HT1080 (cell line): ENCODE results near the gene PSMB9. TPM values are rescaled to one million over a fixed set of nuclear protein-coding genes. Genes with fewer than 3 reads are reported as not detected.
"Not testable (repeated sequence)": the region's sequence is repeated elsewhere in the genome, so short reads cannot be mapped to it uniquely, and the experiment has no call there.

Experiments used
- DNase-seq: peaks from one replicate; pipeline ENCODE4 v3.0.0-alpha.2; 2015; ENCODE audit warnings: low read depth
- polyA plus RNA-seq, 2 experiments: library from polyadenylated mRNA; depleted of rRNA; stranded (reverse); fragments of >200 nt; gene quantifications; 2 replicates each; pipeline ENCODE4 v1.2.3, GENCODE V29; 2015
- total RNA-seq: library from RNA; depleted of rRNA; stranded (reverse); fragments of >200 nt; shearing (Covaris generic); gene quantifications from 2 replicates; pipeline ENCODE4 v1.2.3, GENCODE V29; 2014; rRNA removed

Gene PSMB9
- total RNA-seq: 16.5 and 32.5 TPM in 2 replicates
- 15.1 and 15.9 TPM in 2 replicates for polyA plus RNA-seq (2015; cell fraction: cytosol; rRNA removed)
- polyA plus RNA-seq (2015; cell fraction: nucleus; rRNA removed): 8.6 and 8.7 TPM in 2 replicates

- DNase-seq: peak; percentile 94
Measured at GRCh38 chr6:32853541-32854375, at the start of gene PSMB9, which contains the start of gene TAP1. TSS of gene PSMB9 (plus strand) at chr6:32854192. CDS start at chr6:32854230, 38 bp downstream. TSS of gene TAP1 (minus strand) at chr6:32853704. CDS start at chr6:32853636, 68 bp downstream.

GRCh38 chr6:32805404-32805803 lies 48.6 kb upstream of the PSMB9 start:
- DNase-seq: not testable (repeated sequence)

GRCh38 chr6:32807020-32807580 lies 46.9 kb upstream of the PSMB9 start:
- DNase-seq: no peak

- no peak for DNase-seq
Measured at GRCh38 chr6:32809171-32809570, 44.8 kb upstream of the PSMB9 start.

- no peak for DNase-seq
Measured at GRCh38 chr6:32814145-32814544, 39.8 kb upstream of the PSMB9 start.

GRCh38 chr6:32815115-32815514 lies 38.9 kb upstream of the PSMB9 start:
- DNase-seq: no peak

- DNase-seq: no peak
Measured at GRCh38 chr6:32815996-32816395, 38.0 kb upstream of the PSMB9 start.

- DNase-seq: no peak
Measured at GRCh38 chr6:32816746-32817204, 37.2 kb upstream of the PSMB9 start, which contains the start of gene HLA-DOB. TSS of gene HLA-DOB (minus strand) at chr6:32817002. CDS start at chr6:32816951, 51 bp downstream.

GRCh38 chr6:32818867-32819266 lies 35.1 kb upstream of the PSMB9 start:
- no peak for DNase-seq

GRCh38 chr6:32819729-32820128 lies 34.3 kb upstream of the PSMB9 start:
- DNase-seq: peak; percentile 89

GRCh38 chr6:32825966-32826365 lies 28.0 kb upstream of the PSMB9 start:
- DNase-seq: peak; percentile 91

GRCh38 chr6:32827025-32827424 lies 27.0 kb upstream of the PSMB9 start:
- no peak for DNase-seq

- no peak for DNase-seq
Measured at GRCh38 chr6:32829495-32829894, 24.5 kb upstream of the PSMB9 start.

GRCh38 chr6:32830017-32830416 lies 24.0 kb upstream of the PSMB9 start:
- no peak for DNase-seq

GRCh38 chr6:32830936-32831335 lies 23.1 kb upstream of the PSMB9 start:
- no peak for DNase-seq

GRCh38 chr6:32832535-32832934 lies 21.5 kb upstream of the PSMB9 start:
- no peak for DNase-seq

GRCh38 chr6:32833664-32834063 lies 20.3 kb upstream of the PSMB9 start:
- DNase-seq: no peak

- no peak for DNase-seq
Measured at GRCh38 chr6:32835167-32835893, 18.7 kb upstream of the PSMB9 start.

GRCh38 chr6:32836873-32837272 lies 17.1 kb upstream of the PSMB9 start:
- DNase-seq: no peak

GRCh38 chr6:32837651-32838113 lies 16.3 kb upstream of the PSMB9 start:
- DNase-seq: peak; percentile 49
